ENCODE results near the gene OR6K3. TPM values are rescaled to one million over a fixed set of nuclear protein-coding genes. Genes with fewer than 3 reads are reported as not detected.

The OR6K3 gene
- total and polyA plus RNA-seq, 10 donors, result 0.67 TPM; not detected in 9

GRCh38 chr1:158686111-158687009 lies 34.2 kb downstream of the OR6K3 start, which contains the start of gene SPTA1:
Gene SPTA1, minus strand, starts transcription at chr1:158686715. Its CDS starts 198 bp downstream, at chr1:158686517.
- Histone ChIP-seq H3K27me3 (replicated peaks in 1 of 7) (peaks cover 0 to 3% (median 0%) of the 10 kb centered on the region in 7 donors), H3K4me3 (no peak within 1 kb of the TSS), H3K4me1 (no peaks in the 10 kb centered on the region), H3K9me3 (no peaks in the 10 kb centered on the region), H3K36me3 (no peaks in the 10 kb centered on the region), H3K27ac (no peak within 1 kb of the TSS)
- no peak for TF ChIP-seq POLR2AphosphoS5 (IDR thresholded peaks at IDR 0.05)
- TF ChIP-seq, protein P1, sequence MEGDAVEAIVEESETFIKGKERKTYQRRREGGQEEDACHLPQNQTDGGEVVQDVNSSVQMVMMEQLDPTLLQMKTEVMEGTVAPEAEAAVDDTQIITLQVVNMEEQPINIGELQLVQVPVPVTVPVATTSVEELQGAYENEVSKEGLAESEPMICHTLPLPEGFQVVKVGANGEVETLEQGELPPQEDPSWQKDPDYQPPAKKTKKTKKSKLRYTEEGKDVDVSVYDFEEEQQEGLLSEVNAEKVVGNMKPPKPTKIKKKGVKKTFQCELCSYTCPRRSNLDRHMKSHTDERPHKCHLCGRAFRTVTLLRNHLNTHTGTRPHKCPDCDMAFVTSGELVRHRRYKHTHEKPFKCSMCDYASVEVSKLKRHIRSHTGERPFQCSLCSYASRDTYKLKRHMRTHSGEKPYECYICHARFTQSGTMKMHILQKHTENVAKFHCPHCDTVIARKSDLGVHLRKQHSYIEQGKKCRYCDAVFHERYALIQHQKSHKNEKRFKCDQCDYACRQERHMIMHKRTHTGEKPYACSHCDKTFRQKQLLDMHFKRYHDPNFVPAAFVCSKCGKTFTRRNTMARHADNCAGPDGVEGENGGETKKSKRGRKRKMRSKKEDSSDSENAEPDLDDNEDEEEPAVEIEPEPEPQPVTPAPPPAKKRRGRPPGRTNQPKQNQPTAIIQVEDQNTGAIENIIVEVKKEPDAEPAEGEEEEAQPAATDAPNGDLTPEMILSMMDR (IDR thresholded peaks at IDR 0.05 in 8 of 11, conservative IDR thresholded peaks at IDR 0.05 in 3 of 11), result no peak
- no peak for TF ChIP-seq POLR2A (IDR thresholded peaks at IDR 0.05)
- no peak for DNase-seq
- WGBS, 5 donors, result 40 to 57% (median 44%) methylated on average over 7 of the region's 7 CpGs
- intact Hi-C loops (cut with DNase I; ENCODE audit: low total_unique reads), result no loop called here

DNA sequence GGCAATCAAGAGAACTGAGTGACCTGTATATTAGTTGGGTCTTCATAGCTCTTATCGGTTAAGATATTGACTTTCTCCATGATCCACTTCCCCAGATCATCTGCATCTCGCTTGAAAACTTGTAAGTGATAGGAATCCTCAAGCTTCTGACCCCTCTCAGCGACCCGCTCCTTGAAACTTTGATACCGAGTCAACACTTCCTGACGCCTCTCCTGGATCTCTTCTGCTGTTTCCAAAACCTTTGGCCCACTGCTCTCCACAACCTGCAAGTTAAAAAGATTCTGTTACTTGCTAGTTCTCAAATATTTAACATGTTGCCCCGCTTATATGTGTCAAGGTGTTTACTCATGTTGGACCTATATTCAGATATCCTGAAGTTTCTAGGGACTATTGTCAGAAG lies 35.4 kb downstream of the OR6K3 start:
- no peak for DNase-seq
- H3K27me3 ChIP-seq (replicated peaks in 1 of 7), result peaks cover 0 to 3% (median 0%) of the 10 kb centered on the region in 7 donors

DNA sequence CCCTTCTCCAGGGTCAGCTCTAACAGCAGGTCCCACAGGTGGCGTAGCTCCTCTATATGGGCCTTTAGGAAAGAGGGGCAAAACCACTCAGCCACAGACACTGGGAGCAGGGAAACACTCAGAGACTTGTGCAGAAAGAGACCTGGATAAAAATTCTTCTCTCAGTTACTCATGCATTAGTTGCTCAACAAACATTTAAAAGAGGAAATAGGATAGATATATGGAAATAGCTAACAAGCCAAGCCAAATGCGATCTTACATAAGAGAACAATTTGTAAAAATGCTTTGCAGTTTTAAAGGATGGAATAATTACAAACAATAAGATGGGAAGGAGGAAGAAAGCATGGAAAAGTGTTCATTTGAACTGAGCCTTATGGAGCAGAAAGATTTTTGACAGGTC lies 38.9 kb downstream of the OR6K3 start:
- H3K27ac ChIP-seq, result no peak overlapping the region
- WGBS, 5 donors, result 82 to 91% (median 87%) methylated on average over 2 of the region's 2 CpGs
- intact Hi-C loops (cut with DNase I; ENCODE audit: low total_unique reads), result no loop called here

More for the DNA sequence above, 35.4 kb downstream of the OR6K3 start:
- TF ChIP-seq POLR2AphosphoS5 (IDR thresholded peaks at IDR 0.05) (no peak), POLR2A (IDR thresholded peaks at IDR 0.05) (no peak)
- TF ChIP-seq, protein P1 (IDR thresholded peaks at IDR 0.05 in 8 of 11, conservative IDR thresholded peaks at IDR 0.05 in 3 of 11), result no peak
- 70 to 79% (median 75%) methylated on average over 7 of the region's 7 CpGs for WGBS, 5 donors
- H3K27ac ChIP-seq, result no peak overlapping the region
- H3K4me3 ChIP-seq, result no peak overlapping the region
- no peaks in the 10 kb centered on the region for H3K36me3 ChIP-seq
- H3K4me1 ChIP-seq, result no peaks in the 10 kb centered on the region
- H3K9me3 ChIP-seq, result no peaks in the 10 kb centered on the region
- intact Hi-C loops (cut with DNase I; ENCODE audit: low total_unique reads), result no loop called here

More for the DNA sequence above, 38.9 kb downstream of the OR6K3 start:
- Histone ChIP-seq H3K36me3 (no peaks in the 10 kb centered on the region), H3K4me1 (no peaks in the 10 kb centered on the region), H3K4me3 (no peak overlapping the region), H3K27me3 (replicated peaks in 1 of 7) (peaks cover 0 to 3% (median 0%) of the 10 kb centered on the region in 7 donors), H3K9me3 (no peaks in the 10 kb centered on the region)
- TF ChIP-seq POLR2AphosphoS5 (IDR thresholded peaks at IDR 0.05) (no peak), POLR2A (IDR thresholded peaks at IDR 0.05) (no peak)
- TF ChIP-seq, protein P1 (IDR thresholded peaks at IDR 0.05 in 8 of 11, conservative IDR thresholded peaks at IDR 0.05 in 3 of 11), result no peak
- no peak for DNase-seq
